MM.1S (cell line): ENCODE data around the gene RANBP10.

Source experiments
- DNase-seq: peaks from one replicate; pipeline ENCODE4 v3.0.0-alpha.2; 2015
- H2AFZ ChIP-seq: fragments of 300-600 bp; sonication (generic); 2 replicates; pipeline ENCODE4 v1.6.0; 2016; ENCODE audit warnings: antibody characterized with exemption, low read length
- H3F3A ChIP-seq: fragments of 300-600 bp; sonication (generic); 2 replicates; pipeline ENCODE4 v1.6.1; 2016; ENCODE audit warnings: mild to moderate bottlenecking, antibody characterized with exemption, low read length, moderate library complexity, mixed read lengths; ENCODE audit not compliant: insufficient read depth
- H3K27ac ChIP-seq: fragments of 300-600 bp; sonication (generic); 2 replicates; pipeline ENCODE4 v1.5.1; 2016; ENCODE audit warnings: mild to moderate bottlenecking, low read length
- H3K27me3 ChIP-seq: fragments of 300-600 bp; sonication (generic); replicated peaks from 2 replicates; pipeline ENCODE4 v1.6.0; 2016; ENCODE audit warnings: low read length; ENCODE audit not compliant: insufficient read depth
- H3K36me3 ChIP-seq: fragments of 300-600 bp; sonication (generic); replicated peaks from 2 replicates; pipeline ENCODE4 v1.6.1; 2016; ENCODE audit warnings: mild to moderate bottlenecking, low read length, mixed read lengths; ENCODE audit not compliant: insufficient read depth
- H3K4me1 ChIP-seq: fragments of 300-600 bp; sonication (generic); 2 replicates; pipeline ENCODE4 v1.6.1; 2016; ENCODE audit warnings: low read length, mixed read lengths
- H3K4me2 ChIP-seq: fragments of 300-600 bp; sonication (generic); 2 replicates; pipeline ENCODE4 v1.6.0; 2016; ENCODE audit warnings: low read depth, low read length
- H3K4me3 ChIP-seq: fragments of 300-600 bp; sonication (generic); 2 replicates; pipeline ENCODE4 v1.5.1; 2016; ENCODE audit warnings: low read length, mixed read lengths
- H3K79me2 ChIP-seq: fragments of 300-600 bp; sonication (generic); 2 replicates; pipeline ENCODE4 v1.6.1; 2016; ENCODE audit warnings: mixed run types, low read length, mixed read lengths
- H3K9ac ChIP-seq: fragments of 300-600 bp; sonication (generic); 2 replicates; pipeline ENCODE4 v1.6.1; 2016; ENCODE audit warnings: low read length, mixed read lengths
- H3K9me2 ChIP-seq: fragments of 300-600 bp; sonication (generic); replicated peaks from 2 replicates; pipeline ENCODE4 v1.6.1; 2016; ENCODE audit warnings: mild to moderate bottlenecking, low read length, mixed read lengths; ENCODE audit not compliant: insufficient read depth
- H3K9me3 ChIP-seq: fragments of 300-600 bp; sonication (generic); replicated peaks from 2 replicates; pipeline ENCODE4 v1.6.1; 2016; ENCODE audit warnings: mild to moderate bottlenecking, low read length, mixed read lengths; ENCODE audit not compliant: insufficient read depth
- H4K20me1 ChIP-seq: fragments of 300-600 bp; sonication (generic); 2 replicates; pipeline ENCODE4 v1.6.1; 2016; ENCODE audit warnings: mild to moderate bottlenecking, low read length, moderate library complexity, mixed read lengths; ENCODE audit not compliant: insufficient read depth
- EZH2 ChIP-seq: fragments of 300-600 bp; sonication (generic); optimal IDR thresholded peaks from 2 replicates; pipeline ENCODE3; 2017; ENCODE audit warnings: low read depth, mild to moderate bottlenecking, antibody characterized with exemption, low read length, mixed read lengths
- EZH2phosphoT487 ChIP-seq: fragments of 300-600 bp; sonication (generic); IDR thresholded peaks from 2 replicates; pipeline ENCODE4 v1.6.1; 2018; ENCODE audit warnings: antibody characterized with exemption, low read length
- TF ChIP-seq, protein P1 (sequence below): fragments of 300-600 bp; sonication (generic); IDR thresholded peaks from 2 replicates; pipeline ENCODE4 v1.5.1; 2016; ENCODE audit warnings: antibody characterized with exemption, low read length, mixed read lengths

The RANBP10 gene

DNA sequence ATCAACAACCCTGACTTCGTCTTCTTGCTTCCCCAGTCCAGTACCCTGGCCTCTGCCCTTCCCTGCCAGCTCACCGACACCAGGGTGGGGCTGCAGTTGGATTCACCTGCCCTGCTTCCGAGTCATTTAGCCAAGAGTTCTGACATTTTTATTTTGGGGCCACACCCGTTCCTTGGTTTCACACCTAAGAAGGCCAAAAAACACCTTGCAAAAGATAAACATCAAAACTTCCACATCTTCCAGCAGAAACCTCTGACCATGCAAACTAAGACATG lies 45.5 kb downstream of the RANBP10 start:
- TF ChIP-seq EZH2, result no peak
- no peak for TF ChIP-seq EZH2phosphoT487
- TF ChIP-seq, protein P1, sequence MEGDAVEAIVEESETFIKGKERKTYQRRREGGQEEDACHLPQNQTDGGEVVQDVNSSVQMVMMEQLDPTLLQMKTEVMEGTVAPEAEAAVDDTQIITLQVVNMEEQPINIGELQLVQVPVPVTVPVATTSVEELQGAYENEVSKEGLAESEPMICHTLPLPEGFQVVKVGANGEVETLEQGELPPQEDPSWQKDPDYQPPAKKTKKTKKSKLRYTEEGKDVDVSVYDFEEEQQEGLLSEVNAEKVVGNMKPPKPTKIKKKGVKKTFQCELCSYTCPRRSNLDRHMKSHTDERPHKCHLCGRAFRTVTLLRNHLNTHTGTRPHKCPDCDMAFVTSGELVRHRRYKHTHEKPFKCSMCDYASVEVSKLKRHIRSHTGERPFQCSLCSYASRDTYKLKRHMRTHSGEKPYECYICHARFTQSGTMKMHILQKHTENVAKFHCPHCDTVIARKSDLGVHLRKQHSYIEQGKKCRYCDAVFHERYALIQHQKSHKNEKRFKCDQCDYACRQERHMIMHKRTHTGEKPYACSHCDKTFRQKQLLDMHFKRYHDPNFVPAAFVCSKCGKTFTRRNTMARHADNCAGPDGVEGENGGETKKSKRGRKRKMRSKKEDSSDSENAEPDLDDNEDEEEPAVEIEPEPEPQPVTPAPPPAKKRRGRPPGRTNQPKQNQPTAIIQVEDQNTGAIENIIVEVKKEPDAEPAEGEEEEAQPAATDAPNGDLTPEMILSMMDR, result no peak
- Histone ChIP-seq H2AFZ (no peak overlapping the region), H3K36me3 (no peaks in the 10 kb centered on the region; the same call in 1 of the 2 replicates), H3K27ac (no peak overlapping the region), H3K4me1 (0 out of 2 replicates have a peak, but pooled peaks cover 3% of the 10 kb centered on the region), H3K79me2 (peaks cover 2% of the 10 kb centered on the region; the same call in 1 of the 2 replicates), H3K27me3 (no peaks in the 10 kb centered on the region), H3K9me2 (no peaks in the 10 kb centered on the region), H3K4me3 (no peak overlapping the region), H3K9me3 (no peaks in the 10 kb centered on the region), H4K20me1 (no peaks in the 10 kb centered on the region), H3K9ac (no peak overlapping the region), H3F3A (no peaks in the 10 kb centered on the region), H3K4me2 (no peak overlapping the region)
- no peak for DNase-seq

GRCh38 chr16:67760206-67760955 lies 46.0 kb downstream of the RANBP10 start:
- no peak overlapping the region for H3K4me2 ChIP-seq

DNA sequence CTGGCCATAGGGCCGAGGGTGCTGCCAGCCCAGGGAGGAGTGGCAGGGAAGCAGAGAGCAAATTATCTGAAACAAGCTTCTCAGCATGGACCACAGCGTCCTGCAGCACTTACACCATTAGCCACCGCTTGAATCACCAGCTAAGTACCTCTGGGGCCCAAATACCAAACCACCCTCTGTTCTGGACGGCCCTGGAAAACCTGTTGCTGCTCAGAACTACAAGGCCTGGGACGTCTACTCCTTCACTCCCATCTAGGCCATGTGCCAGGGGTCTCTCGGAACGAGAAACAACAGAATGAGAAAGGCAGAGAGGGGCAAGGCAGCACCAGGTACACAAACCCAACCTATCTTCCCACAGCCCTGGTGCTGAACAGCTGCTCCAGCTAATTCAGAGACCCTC lies 47.4 kb downstream of the RANBP10 start:
- Histone ChIP-seq H4K20me1 (no peaks in the 10 kb centered on the region), H3K36me3 (no peaks in the 10 kb centered on the region; the same call in 1 of the 2 replicates), H3K9ac (no peak overlapping the region), H3F3A (no peaks in the 10 kb centered on the region), H3K9me3 (no peaks in the 10 kb centered on the region), H3K79me2 (peaks cover 2% of the 10 kb centered on the region; the same call in 1 of the 2 replicates), H3K9me2 (no peaks in the 10 kb centered on the region), H3K27me3 (no peaks in the 10 kb centered on the region), H3K4me1 (0 out of 2 replicates have a peak, but pooled peaks cover 4% of the 10 kb centered on the region), H3K4me2 (no peak overlapping the region), H2AFZ (no peak overlapping the region), H3K4me3 (no peak overlapping the region), H3K27ac (no peak overlapping the region)
- TF ChIP-seq EZH2phosphoT487, result no peak
- TF ChIP-seq EZH2, result no peak
- TF ChIP-seq, protein P1, result no peak
- DNase-seq, result no peak

More at GRCh38 chr16:67760206-67760955, 46.0 kb downstream of the RANBP10 start:
- H3K4me3 ChIP-seq, result no peak overlapping the region
- H3K27ac ChIP-seq, result no peak overlapping the region
- no peaks in the 10 kb centered on the region for H3F3A ChIP-seq
- H3K27me3 ChIP-seq, result no peaks in the 10 kb centered on the region
- peaks cover 2% of the 10 kb centered on the region; the same call in 1 of the 2 replicates for H3K79me2 ChIP-seq
- no peak overlapping the region for H3K9ac ChIP-seq
- no peaks in the 10 kb centered on the region; the same call in 1 of the 2 replicates for H3K36me3 ChIP-seq
- no peak for DNase-seq
- no peaks in the 10 kb centered on the region for H4K20me1 ChIP-seq
- H3K4me1 ChIP-seq, result 0 out of 2 replicates have a peak, but pooled peaks cover 4% of the 10 kb centered on the region
- H3K9me2 ChIP-seq, result no peaks in the 10 kb centered on the region
- no peak overlapping the region for H2AFZ ChIP-seq
- no peaks in the 10 kb centered on the region for H3K9me3 ChIP-seq
- no peak for TF ChIP-seq EZH2
- TF ChIP-seq, protein P1, result no peak
- TF ChIP-seq EZH2phosphoT487, result no peak
